ENCODE results near the gene ETV2.

DNA sequence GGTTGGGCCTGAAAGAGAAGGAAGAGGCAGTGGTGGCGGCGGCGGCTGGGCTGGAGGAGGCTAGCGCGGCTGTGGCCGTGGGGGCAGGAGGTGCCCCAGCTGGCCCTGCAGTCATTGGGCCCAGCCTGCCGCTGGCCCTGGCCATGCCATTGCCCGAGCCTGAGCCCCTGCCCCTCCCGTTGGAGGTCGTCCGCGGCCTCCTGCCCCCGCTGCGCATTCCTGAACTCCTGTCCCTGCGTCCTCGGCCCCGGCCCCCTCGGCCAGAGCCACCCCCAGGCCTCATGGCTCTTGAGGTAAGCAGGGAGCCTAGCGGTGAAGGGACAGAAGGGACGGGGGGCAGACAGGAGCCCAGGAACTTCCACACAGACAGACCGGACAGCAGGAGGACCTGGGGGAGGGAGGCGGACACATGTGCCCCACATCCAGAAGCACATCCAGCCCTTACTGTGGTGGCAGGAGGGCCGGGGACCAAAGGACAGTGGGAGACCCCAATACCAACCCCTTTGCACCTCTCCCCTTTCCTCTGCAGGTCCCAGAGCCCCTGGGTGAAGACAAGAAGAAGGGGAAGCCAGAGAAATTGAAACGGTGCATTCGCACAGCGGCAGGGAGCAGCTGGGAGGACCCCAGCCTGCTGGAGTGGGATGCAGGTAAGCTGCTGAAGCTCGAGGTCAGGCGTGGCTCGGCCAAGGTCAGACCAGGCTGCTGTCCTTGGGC, 7.7 kb upstream of the ETV2 start:
- TF ChIP-seq, protein P1, sequence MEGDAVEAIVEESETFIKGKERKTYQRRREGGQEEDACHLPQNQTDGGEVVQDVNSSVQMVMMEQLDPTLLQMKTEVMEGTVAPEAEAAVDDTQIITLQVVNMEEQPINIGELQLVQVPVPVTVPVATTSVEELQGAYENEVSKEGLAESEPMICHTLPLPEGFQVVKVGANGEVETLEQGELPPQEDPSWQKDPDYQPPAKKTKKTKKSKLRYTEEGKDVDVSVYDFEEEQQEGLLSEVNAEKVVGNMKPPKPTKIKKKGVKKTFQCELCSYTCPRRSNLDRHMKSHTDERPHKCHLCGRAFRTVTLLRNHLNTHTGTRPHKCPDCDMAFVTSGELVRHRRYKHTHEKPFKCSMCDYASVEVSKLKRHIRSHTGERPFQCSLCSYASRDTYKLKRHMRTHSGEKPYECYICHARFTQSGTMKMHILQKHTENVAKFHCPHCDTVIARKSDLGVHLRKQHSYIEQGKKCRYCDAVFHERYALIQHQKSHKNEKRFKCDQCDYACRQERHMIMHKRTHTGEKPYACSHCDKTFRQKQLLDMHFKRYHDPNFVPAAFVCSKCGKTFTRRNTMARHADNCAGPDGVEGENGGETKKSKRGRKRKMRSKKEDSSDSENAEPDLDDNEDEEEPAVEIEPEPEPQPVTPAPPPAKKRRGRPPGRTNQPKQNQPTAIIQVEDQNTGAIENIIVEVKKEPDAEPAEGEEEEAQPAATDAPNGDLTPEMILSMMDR (IDR thresholded peaks at IDR 0.05; ENCODE audit: insufficient read depth, low read depth, low read length): no peak
- no peak for TF ChIP-seq EZH2 (IDR thresholded peaks at IDR 0.05; ENCODE audit: insufficient read depth, low read length)
